ENCODE measurements around the gene PCSK4.

Gene PCSK4

GRCh38 chr19:1435378-1435989 is 54.7 kb downstream of the PCSK4 start:
- no peak for DNase-seq

- no peak for DNase-seq
Measured at GRCh38 chr19:1434577-1435060, 55.5 kb downstream of the PCSK4 start.

- no peak for DNase-seq
Measured at GRCh38 chr19:1434040-1434366, 56.1 kb downstream of the PCSK4 start.

- no peak for DNase-seq
Measured at GRCh38 chr19:1433119-1434039, 56.8 kb downstream of the PCSK4 start.

GRCh38 chr19:1432507-1432887 is 57.7 kb downstream of the PCSK4 start:
- DNase-seq, result no peak

DNA sequence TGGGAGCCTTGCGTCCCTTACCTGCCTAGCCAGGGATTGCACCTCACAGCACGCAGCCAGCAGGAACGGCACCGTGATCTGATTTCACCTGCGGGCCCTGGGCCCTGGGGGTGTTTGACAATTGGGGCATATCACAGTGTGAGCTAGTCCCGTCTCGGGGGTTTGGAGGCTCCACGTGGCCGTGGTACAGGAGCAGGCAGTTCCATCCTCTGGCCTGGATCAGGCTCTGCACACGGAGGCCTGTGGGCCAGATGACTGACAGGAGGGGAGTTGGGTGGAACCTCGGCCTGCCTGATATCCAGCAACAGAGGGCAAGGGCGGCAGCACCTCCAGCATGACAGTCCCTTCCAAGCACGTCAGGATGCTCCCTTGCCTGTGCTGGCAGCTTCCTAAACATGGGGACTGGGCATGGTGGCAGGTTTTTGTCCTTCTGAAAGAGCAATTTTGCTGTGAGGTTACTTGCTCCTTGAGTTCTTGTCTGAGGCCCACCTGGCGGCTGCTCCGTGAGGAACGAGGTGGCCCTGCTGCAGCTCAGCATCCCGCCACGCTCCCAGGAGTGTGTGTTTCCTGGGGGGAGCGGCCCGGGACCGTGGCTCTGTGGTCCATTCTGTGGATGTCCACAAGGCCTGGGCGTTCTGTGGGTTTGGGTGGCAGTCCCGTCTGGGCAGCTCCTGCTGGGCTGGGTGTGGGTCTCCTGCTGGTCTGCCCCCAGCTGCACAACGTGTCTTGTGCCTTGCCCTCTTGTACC is 58.2 kb downstream of the PCSK4 start:
- DNase-seq, result no peak
